GM19099 (cell line): ENCODE results near the gene TCF7L1.

Experiments
- POLR2A ChIP-seq: IDR thresholded peaks from 3 replicates; pipeline ENCODE4 v1.6.1; 2011; ENCODE audit warnings: low read depth; ENCODE audit not compliant: insufficient read length; ENCODE audit errors: extremely low read depth

TCF7L1 gene

DNA sequence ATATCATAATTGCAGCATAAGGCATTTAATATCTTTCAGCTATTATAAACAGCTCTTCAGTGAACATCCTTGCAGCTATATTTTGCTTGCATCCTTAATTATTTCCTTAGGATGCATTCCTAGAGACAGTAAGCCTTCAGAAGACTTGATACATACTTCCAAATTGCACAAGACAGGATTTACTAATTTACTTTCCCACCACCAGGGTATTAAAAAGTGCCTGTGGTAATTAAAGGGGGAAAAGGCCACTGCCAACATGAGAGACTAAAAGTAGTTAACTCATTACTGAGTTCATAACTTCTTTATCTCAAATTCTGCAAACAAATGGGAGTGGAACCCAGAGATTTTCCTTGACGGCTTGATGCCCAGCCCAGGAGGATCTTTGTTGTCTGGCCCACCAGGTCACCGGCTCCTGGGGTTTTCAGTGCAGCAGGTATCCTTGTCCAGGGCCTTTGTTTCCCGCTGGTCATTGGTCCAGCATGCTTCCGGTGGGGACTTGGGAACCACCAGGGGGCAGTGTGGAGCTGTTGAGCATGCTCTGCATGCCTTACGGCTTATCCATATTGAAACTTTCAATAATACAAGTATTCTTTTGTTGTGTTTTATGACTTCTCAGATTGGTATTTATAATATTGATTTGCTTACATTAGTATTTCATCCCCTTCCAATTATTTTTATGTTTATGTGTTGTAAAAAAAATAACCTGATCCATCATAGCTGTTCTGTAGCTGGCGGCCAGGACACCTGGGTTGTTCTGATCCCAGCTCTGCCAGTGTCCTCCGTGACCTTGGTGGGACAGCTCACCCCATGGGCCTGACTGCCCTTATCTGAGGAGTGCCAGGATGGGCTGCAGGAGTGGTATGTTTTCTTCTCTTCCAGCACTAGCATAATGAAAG lies 133.2 kb downstream of the TCF7L1 start:
- TF ChIP-seq POLR2A: no peak

DNA sequence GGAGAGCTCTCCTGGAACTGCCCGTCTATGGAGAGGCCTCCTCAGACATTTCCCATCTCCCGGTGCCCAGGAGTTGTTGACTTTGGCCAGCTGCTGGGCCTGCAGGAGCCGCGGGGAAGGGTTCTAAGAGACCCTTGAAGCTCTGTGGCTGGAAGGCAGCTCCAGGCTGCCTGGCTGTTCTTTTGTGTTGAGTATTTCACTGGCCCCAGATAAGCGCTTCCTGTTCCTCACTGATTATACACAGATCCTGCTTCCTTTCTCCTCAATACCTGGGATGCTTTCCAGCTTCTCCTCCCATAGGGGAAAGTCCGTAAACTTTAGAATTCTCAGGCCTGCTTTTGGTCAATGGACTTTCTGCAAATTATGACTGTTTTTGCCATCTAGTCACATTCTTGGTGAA lies 136.8 kb downstream of the TCF7L1 start:
- no peak for TF ChIP-seq POLR2A

DNA sequence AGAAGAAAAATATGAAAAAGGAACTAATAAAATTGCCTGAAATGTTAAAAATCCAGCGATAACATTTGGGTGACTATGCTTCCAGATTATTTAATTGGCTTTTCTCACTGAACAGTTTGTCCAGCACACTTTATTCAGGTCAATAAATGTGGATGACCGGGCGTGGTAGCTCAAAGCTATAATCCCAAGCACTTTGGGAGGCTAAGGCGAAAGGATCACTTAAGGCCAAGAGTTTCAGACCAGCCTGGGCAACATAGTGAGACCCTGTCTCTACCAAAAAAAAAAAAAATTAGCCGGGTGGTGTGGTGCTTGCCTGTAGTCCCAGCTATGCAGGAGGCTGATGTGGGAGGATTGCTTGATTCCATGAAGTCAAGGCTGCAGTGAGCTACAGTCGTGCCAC lies 139.2 kb downstream of the TCF7L1 start:
- TF ChIP-seq POLR2A: no peak

DNA sequence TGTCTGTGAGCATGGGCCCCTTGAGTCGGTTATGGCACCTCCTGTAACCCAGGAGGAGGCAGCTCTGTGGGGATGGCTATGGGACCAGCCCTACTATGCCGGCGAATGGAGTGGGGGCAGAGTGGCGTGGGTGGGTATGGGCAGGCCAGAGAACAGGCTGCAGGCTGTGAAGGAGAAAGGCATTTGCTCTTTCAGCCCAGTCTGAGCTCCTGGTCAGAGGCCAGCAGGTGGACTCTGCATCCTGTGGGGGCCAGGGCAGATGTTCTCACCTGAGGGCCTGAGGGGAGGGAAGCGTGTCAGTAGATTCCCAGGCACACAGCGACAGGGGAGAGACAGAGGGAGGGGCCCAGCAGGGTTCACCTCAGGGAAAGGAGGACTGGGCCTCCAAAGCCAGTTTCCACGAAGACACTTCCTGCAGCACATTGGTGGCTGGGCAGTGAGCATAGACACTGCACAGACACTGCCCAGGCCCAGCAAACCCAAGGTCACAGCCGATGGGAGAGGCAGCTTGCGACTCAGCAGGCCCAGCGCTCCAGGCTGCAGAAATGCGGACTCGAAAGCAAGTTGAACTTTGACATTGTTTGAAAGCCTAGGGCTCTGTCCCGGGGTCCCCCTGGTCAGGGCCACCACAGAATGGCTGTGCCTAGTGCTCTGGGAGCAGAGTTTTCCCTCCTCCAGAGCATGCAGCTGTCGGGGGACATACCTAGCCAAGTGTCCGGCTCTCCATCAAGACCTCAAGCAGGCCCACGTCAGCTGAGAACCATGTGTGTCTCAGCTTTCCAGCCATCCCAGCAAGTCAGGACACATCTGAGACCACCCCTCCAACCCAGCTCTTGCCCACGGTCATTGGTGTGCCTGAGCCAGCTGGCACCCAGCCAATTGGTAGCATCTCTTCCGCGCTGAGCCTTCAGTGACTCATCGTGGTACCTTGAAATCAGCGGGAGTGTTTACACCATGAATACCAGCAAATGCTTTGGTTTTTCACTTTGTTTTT lies 140.8 kb downstream of the TCF7L1 start:
- TF ChIP-seq POLR2A: no peak

DNA sequence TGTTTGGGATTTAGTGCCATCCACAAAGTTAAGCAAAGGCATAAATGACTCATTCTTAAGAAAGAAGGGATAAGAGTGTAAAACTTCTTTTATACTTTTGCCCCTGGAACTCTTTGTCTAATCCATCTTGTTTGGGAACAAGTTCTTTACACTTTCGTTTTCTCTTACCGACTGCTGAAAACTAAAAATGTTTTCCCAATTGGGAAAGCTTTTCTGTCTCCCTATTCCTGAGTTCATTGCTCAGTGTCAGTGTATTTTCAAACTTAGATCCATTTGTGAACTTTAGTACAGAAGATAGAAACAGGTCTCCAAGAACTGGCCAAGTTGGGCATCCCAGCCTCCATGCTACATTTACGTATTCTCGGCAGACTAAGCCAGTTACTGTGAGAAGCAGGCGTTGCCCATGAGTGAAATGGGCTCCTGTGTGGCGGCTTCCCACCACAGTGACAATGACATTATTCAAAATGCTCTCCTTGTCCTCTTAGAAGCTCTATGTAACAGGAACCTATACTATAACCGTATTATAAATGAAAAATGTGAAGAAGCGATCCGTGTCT lies 142.9 kb downstream of the TCF7L1 start:
- no peak for TF ChIP-seq POLR2A

DNA sequence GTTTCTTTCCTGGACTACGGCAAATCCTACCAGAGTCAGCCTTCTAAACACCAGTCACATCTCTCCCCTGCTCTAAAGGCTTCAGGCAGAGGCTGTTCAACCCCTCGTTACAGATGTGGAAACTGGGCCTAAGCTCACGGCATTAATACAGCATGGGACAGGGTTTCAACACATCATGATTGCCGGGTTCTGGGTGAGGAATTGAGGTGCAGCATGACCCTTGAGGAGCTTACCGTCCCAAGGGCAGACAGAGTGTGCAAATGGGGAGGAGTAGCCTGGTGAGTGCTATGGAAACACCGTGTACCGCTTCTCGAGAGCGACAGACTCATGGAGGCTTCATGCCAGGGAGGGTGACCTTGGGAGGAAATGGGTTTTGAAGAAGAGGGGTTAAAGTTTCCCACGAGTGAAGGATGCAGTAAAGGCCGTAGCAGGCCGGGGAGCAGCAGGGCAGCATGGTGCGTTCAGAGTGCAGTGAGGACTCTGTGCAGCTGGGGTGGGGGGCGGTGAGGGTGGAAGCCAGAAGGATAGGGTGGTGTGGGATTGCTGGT lies 143.5 kb downstream of the TCF7L1 start:
- no peak for TF ChIP-seq POLR2A

DNA sequence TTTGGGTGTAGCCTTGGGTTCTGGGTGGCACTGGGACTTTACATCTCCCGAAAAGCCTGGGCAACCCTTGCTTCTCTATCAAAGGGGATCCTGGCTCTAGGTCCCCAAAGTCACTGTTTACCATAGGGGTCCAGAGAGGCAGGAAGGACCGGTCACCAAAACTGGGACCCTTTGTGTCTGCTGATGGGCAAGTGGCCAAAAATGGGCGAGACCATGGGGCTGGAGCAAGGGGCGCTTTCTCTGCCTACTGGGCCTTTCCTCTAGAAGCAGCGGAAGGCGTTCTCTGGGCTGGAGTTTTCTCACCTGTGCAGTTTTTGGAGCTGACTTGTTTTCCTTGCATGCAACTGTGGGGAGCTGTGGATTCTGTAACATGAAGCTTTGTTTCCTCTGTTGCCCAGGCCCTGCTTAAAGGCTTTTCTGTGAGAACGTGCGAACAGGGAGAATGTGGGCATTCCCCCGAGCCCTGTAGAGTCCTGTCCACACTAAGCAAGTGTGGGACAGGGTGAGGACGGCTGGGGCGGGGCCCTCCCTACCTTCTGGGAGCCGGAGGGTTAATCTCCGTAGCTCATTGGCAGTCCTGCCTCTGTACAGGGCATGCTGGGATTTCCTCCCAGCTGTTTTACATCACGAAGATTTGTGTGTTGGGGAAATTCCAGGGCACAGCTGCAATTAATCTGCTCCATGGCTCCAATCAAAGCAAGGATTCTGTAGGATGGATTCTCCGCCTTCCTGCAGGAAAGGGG lies 144.4 kb downstream of the TCF7L1 start:
- no peak for TF ChIP-seq POLR2A

DNA sequence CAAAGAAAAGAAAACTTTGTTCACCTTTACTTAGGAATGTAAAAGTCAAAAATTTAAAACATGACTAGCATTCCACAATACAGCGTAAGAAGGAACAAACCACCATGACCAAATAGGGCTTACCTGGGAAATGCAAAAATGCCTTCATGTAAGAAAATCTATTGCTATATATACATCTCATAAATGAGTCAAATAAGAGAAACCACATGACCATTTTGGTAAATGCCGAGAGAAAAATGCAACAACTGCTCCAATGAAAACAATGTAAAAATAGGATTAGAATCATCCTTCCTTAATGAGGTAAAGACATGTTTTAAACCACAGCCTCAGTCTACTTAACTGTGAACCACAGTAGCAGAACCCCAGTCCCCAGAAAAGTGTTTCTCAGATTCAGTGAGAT lies 145.2 kb downstream of the TCF7L1 start:
- no peak for TF ChIP-seq POLR2A

DNA sequence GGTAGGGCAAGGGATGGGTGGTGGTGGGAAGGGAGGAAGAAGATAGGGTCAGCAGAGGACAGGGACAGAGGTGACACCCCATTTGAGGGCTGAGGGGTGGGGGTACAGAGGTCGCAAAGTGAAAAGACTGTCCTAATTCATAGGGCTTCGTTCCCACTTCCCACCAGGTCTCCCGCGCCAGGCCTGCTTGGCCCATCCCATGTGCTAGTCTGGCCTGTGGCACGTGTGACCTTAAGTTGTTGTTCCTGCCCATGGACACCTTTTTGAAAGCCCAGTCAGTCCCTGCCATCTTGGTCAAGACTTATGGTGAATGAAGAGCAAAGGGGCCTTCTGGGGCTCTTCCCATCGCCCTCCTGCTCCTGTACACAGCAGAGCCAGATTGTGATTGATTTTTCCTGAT lies 148.4 kb downstream of the TCF7L1 start:
- no peak for TF ChIP-seq POLR2A

DNA sequence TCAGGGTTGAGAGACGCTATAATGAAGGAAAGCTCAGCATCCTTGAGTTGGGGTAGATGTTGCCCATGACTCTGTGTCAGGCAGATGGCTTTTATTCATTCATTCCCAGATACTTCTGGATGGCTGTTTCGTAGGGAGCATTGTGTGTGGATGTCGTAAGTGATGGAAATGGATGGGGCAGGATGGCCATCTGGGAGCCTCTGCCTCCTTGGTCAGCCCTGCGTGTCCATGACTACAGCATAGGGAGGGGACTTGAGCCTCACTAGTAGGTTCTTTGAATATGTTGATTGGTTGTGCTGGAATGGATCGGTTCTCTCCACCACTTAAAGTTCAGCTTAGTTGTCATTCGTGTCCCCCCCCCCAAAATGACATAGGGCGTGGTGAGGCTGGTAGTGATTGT lies 149.7 kb downstream of the TCF7L1 start:
- TF ChIP-seq POLR2A: no peak

DNA sequence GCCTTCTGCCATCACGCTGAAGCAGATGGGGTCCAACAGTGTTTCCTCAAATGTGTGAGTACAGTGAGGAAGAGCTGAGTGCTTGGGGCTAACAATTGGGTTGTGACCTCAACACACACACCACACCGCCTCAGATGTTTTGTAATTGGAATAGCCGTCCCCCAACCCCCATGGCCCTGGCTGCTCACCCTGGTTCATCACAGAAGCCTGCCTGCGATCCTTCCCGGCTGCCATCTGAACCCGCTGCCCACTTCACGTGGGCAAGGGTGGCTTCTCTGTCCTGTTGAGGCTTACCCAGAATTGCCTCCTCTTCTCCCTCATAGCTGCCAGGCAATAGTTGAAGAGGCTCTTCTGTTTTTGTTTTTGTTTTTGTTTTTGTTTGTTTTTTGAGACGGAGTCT lies 150.4 kb downstream of the TCF7L1 start:
- TF ChIP-seq POLR2A: no peak

DNA sequence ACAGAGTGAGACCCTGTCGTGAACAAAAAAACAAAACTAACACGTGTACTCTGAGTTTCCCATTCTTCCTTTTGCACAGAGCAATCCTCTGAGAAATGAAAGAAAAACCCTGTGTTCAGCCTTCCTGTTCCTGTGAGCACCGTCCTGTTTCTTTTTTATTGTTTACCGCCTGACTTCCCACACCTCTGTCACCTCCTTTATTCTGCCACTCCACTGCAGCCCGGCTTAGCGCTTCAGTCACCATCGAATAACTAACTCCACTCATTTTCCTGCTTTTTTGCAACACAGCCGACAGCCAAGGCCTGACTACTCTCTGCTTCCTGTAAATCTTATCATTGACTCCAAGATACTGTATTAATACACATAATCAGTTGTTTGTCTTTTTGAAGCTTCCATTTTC lies 153.7 kb downstream of the TCF7L1 start:
- TF ChIP-seq POLR2A: no peak

DNA sequence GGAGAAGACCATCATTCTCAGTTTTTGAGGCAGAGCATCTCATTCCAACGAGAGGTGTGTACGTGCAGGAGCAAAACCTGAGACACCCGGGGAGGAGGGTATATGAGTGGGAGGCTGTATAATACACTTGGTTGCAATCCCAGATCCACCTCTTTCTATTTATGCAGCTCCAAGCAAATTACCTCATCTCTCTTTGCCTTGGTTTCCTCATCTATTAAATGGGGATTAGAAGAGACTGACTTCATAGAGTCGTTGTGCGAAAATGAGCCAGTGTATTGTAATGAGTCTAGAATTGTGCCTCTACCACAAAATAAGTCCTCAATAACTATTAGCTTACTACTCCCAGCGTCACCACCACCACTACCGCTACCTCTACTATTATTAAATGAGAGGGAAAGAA lies 154.5 kb downstream of the TCF7L1 start:
- TF ChIP-seq POLR2A: no peak

DNA sequence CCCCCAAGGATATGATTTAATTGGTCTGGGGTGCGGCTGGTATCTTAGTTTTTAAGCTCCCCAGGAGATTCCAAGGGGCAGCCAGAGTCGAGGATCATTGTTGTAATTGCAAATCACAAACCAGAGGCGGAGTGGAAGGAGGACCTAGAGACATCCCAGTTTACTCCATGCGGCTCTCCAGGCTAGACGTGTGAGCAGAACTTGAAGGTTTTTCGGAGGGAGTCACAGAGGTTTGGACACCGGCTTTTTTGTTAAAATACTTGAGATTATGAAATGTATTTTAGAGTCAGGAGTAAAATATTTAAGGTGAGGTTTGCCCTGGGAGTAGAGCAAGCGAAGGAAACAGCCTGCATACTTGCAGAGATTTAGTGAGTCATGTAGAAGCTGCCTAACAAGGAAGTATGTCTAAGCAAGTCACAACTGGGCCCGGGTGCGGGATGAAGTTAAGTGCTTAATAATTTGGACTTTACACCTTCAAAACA lies 155.1 kb downstream of the TCF7L1 start:
- no peak for TF ChIP-seq POLR2A
